Stimulated activated naive CD4-positive, alpha-beta T cell treated with Interleukin-2 at 50 U/mL for 16 hours (primary cell): Measurements from ENCODE around the gene ZNF747.

Experiments used
- DNase-seq: peaks from one replicate; lab custom pipeline; 2025; lab: John Stamatoyannopoulos, UW

Gene ZNF747

GRCh38 chr16:30534368-30535105 lies at the start of gene ZNF747:
Gene ZNF747 (minus strand): TSS chr16:30534858. CDS start chr16:30534679, 179 bp downstream.
- peak; percentile 89 for DNase-seq

DNA sequence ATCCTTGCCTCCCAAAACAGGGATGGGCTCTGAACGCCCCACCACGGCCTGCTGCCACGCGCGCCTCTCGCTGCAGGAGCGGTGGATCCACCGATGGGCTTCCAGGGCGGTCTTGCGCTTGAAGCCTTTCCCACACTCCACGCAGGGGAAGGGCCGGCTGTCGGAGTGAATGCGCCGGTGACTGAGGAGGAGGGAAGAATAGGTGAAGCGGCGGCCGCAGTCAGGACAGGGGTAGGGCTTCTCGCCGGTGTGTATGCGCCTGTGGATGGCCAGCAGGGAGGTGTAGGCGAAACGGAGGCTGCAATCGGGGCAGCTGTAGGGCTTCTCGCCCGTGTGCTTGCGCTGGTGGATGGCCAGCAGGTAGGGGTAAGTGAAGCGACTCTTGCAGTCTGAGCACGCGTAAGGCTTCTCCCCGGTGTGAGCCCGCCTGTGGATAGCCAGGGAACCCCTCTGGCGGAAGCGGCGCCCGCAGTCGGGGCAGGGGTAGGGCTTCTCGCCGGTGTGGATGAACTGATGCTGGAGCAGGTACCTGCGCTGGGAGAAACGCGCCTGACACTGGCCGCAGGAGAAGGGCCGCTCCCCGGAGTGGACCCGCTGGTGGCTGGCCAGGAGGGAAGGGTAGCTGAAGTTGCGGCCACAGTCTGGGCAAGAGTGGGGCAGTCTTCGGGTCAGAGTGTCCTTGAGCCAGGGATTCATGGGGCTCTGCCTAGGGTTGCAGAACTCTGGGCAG lies 48.1 kb upstream of the ZNF747 start:
- no peak for DNase-seq

- DNase-seq = no peak
Observed at GRCh38 chr16:30581457-30581856, 46.8 kb upstream of the ZNF747 start.

GRCh38 chr16:30574678-30575077 lies 40.0 kb upstream of the ZNF747 start:
- no peak for DNase-seq

- peak; percentile 95 for DNase-seq
Observed at GRCh38 chr16:30571445-30572322, 37.0 kb upstream of the ZNF747 start, which contains the start of gene ZNF688. Gene ZNF688 (minus strand): TSS chr16:30571714. CDS start chr16:30571629, 85 bp downstream.

DNA sequence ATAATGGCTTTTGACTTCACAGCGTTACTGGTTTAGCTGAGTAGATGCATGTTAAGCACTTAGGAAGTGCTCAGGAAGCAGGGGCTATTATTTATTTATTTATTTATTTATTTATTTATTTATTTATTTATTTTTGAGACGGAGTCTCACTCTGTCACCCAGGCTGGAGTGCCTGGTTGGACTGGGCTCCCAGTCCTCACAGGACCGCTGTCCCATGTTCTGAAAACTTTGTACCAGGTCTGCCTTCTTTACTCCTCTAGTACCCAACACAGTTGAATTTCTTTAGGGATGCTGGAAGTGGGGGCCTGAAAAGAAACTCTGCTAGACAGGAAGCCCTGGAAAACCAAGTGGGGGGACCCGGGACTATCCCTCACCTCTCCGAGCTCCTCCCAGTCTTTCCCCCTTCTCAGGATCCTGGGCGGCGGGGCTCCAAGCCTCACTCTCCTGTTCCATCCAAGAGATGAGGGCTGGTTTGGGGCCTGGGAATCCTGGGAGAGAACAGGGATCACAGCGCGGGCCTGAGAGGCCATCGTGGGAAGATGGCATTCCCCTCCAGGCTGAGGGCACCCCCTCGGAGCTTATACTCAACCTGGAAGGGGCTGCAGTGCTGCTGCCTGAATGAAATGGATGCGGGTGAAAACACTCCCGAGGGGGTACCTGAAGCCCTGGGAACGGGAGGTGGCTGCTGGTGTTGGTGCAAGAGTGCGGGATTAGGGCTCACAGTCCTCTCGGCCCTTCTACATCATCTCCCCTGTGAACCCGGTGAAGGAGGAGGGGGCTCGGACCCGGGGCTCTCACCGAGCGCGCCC lies 36.2 kb upstream of the ZNF747 start:
- DNase-seq = no peak

GRCh38 chr16:30569746-30570635 lies 35.3 kb upstream of the ZNF747 start:
- no peak for DNase-seq

DNA sequence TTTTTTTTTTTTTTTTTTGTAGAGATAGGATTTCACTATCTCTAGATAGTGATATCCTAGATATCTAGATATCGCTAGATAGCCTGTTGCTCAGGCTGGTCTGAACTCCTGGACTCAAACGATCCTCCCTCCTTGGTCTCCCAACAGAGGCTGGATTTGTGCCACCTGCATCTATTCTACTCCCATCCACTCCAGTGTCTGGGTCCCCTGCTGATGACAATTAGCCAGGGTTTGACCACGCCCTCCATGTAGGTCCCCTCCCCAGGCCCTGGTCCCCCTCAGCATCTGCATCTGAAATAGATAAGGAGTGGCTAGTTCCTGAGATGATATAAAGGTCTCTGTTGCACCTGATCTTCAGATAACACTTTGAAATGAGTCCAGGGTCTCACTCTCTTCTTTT lies 34.6 kb upstream of the ZNF747 start:
- no peak for DNase-seq

- DNase-seq = peak; percentile 52
Observed at GRCh38 chr16:30567991-30568638, 33.5 kb upstream of the ZNF747 start.

- DNase-seq = peak; percentile 78
Observed at GRCh38 chr16:30567160-30567990, 32.7 kb upstream of the ZNF747 start.

DNA sequence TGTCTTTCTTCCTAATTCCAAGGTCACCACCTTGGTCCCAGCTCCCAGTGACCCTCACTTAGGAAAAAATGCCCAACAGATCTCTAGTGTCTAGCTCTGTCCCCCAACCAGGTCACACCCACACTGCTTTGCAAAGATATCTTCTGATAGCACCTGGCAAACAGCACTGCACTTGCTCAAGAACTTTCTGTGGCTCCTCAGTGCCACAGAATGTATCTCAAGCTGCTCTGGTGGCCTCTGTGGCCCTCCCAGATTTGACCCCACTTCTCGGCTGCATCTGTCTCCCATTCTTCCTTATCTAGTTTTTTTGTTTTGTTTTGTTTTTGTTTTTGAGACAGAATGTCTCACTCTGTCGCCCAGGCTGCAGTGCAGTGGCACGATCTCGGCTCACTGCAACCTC lies 31.9 kb upstream of the ZNF747 start:
- DNase-seq = no peak

DNA sequence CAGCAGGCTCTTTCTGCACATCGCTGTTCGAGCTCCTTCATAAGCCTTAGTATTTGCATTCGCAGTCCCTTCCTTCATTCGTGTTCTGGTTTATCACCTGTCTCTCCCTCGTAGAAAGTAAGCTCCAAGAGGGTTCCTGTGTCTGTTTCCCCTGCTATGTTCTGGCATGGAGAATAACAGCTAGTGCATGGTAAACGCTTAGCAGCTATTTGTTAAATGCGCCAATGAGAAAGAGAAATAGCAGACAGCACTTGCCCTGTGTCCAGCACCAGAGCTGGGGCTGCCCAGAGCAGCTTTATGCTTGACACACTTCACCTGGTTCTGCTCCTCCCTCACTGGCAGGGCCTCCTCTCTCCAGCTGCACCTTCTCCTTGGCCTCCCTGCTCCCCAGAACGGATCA lies 31.3 kb upstream of the ZNF747 start:
- DNase-seq = no peak

DNA sequence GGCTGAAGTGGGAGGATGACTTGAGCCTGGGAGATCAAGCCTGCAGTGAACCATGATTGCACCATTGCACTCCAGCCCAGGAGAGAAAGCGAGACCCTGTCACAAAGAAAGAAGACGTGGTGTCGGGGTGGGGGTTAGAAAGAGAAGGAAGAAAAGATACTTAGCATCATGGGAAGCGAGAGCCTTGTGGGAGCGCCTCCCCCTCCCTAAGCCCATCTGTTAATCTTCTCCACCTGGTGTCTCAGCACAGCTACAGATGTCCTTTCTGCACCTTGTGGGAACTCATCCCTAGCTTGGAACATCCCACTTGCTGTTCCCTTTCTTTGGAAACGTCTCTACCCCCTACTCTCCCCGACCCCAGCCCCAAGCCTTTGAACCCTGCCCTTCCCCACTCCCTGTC lies 30.9 kb upstream of the ZNF747 start:
- no peak for DNase-seq

DNA sequence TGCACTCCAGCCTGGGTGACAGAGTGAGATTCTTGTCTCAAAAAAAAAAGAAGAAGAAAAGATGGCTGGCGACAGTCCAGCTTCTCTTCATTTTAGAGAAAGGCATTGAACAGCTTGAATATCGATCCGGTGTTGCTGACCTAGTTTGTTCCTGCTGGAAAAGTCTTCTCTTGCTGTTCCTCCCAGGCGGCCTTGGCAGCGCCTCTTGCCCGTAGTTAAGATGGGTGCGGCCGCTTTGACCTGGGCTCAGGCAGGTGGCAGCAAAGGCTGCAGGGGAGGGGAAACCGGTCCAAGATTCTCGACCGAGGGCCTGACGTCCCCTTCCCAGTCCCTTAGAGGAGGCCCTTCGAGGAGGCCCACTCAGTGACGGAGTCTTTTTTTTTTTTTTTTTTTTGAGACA lies 27.4 kb upstream of the ZNF747 start:
- no peak for DNase-seq

- peak; percentile 7 for DNase-seq
Observed at GRCh38 chr16:30561089-30561816, 26.6 kb upstream of the ZNF747 start.

- no peak for DNase-seq
Observed at GRCh38 chr16:30559690-30560089, 25.0 kb upstream of the ZNF747 start.

- no peak for DNase-seq
Observed at GRCh38 chr16:30558789-30559377, 24.2 kb upstream of the ZNF747 start.
